CD4-positive, CD25-positive, alpha-beta regulatory T cell (primary cell): ENCODE measurements around the gene DIDO1. TPM values are rescaled to one million over a fixed set of nuclear protein-coding genes. Genes with fewer than 3 reads are reported as not detected.
"Not testable (repeated sequence)": the region's sequence is repeated elsewhere in the genome, so short reads cannot be mapped to it uniquely, and the experiment has no call there.

Experiments used
- ATAC-seq, 2 donors: fragments of 150-1000 bp; cut with Tn5 transposase; one replicate each; pipeline ENCODE4 v1.10.0; 2021; ENCODE audit warnings: low read depth in 2 of 2, moderate number of reproducible peaks in 2 of 2, moderate library complexity in 1 of 2
- DNase-seq, 3 donors: peaks; one replicate each; pipeline versions ENCODE4 v3.0.0 to v3.0.0-alpha.2; 2012 to 2022; ENCODE audit warnings: mixed read lengths in 1 of 3
- H3K27ac ChIP-seq: one replicate; pipeline ENCODE4 v1.7.0; 2013; ENCODE audit warnings: mild to moderate bottlenecking, low read length; ENCODE audit not compliant: insufficient read depth, poor library complexity, severe bottlenecking
- H3K27me3 ChIP-seq: one replicate; pipeline ENCODE4 v1.7.0; 2013; ENCODE audit warnings: low read length; ENCODE audit not compliant: control insufficient read depth, insufficient read depth
- H3K36me3 ChIP-seq: one replicate; pipeline ENCODE4 v1.7.0; 2013; ENCODE audit warnings: mild to moderate bottlenecking, low read length, moderate library complexity; ENCODE audit not compliant: control insufficient read depth, insufficient read depth
- H3K4me1 ChIP-seq: 2 replicates; pipeline ENCODE4 v1.7.0; 2013; ENCODE audit warnings: mild to moderate bottlenecking, low read length; ENCODE audit not compliant: insufficient read depth, control insufficient read depth, poor library complexity, severe bottlenecking
- H3K4me3 ChIP-seq: one replicate; pipeline ENCODE4 v1.7.0; 2013; ENCODE audit warnings: low read depth, mild to moderate bottlenecking, low read length, moderate library complexity
- H3K9me3 ChIP-seq, 2 experiments: 1 replicate in 1 of 2; 2 replicates in 1 of 2; pipeline ENCODE4 v1.7.0; 2013; ENCODE audit warnings: low read length in 2 of 2, mild to moderate bottlenecking in 1 of 2, moderate library complexity in 1 of 2; ENCODE audit not compliant: control insufficient read depth in 2 of 2
- H3K27ac Mint-ChIP-seq, 3 donors: one replicate each; pipeline ENCODE4 v1.8.0; 2020 to 2022; ENCODE audit warnings: mild to moderate bottlenecking in 3 of 3, mixed read lengths in 3 of 3, moderate library complexity in 2 of 3
- H3K27me3 Mint-ChIP-seq: one replicate; pipeline ENCODE4 v1.8.0; 2022; ENCODE audit warnings: mild to moderate bottlenecking, mixed read lengths
- H3K36me3 Mint-ChIP-seq: one replicate; pipeline ENCODE4 v1.8.0; 2020; ENCODE audit warnings: mixed read lengths
- H3K4me1 Mint-ChIP-seq, 4 donors: one replicate each; pipeline ENCODE4 v1.8.0; 2020 to 2022; ENCODE audit warnings: mixed read lengths in 4 of 4, mild to moderate bottlenecking in 1 of 4
- H3K4me3 Mint-ChIP-seq, 4 donors: one replicate each; pipeline ENCODE4 v1.8.0; 2020 to 2022; ENCODE audit warnings: mild to moderate bottlenecking in 4 of 4, mixed read lengths in 4 of 4, moderate library complexity in 3 of 4
- H3K9me3 Mint-ChIP-seq, 7 donors: one replicate each; pipeline ENCODE4 v1.8.0; 2020 to 2022; ENCODE audit warnings: mixed read lengths in 7 of 7, mild to moderate bottlenecking in 3 of 7, moderate library complexity in 2 of 7
- polyA plus RNA-seq, 4 donors: library from polyadenylated mRNA; unstranded; fragments of 300-500 nt; fragmentation: Illumina TruSeq; gene quantifications; one replicate each; pipeline ENCODE4 v1.2.3, GENCODE V29; 2021
- total RNA-seq: library from RNA; stranded (reverse); gene quantifications from one replicate; pipeline ENCODE4 v1.2.3, GENCODE V29; 2022

The DIDO1 gene
- total and polyA plus RNA-seq, 5 donors from 2014 or later = 30.9 to 80.8 (median 39.9) TPM

GRCh38 chr20:62876501-62876901 lies 49.8 kb downstream of the DIDO1 start:
- ATAC-seq (no peak), DNase-seq (no peak)
- peaks cover 6 to 21% (median 9%) of the 10 kb centered on the region in 4 donors for H3K4me1 Mint-ChIP-seq
- Histone ChIP-seq H3K27ac (no peak overlapping the region), H3K4me1 (no peaks in the 10 kb centered on the region), H3K9me3 (no peaks in the 10 kb centered on the region), H3K36me3 (peaks cover 6% of the 10 kb centered on the region), H3K27me3 (no peaks in the 10 kb centered on the region), H3K4me3 (no peak overlapping the region)
- H3K4me3 Mint-ChIP-seq = peak overlapping the region in 1 of 4 donors; percentile 74
- H3K27ac Mint-ChIP-seq = peak overlapping the region in 1 of 3 donors; percentile 63
- H3K9me3 Mint-ChIP-seq = peaks cover 0 to 1% (median 0%) of the 10 kb centered on the region in 7 donors
- peaks cover 3% of the 10 kb centered on the region for H3K36me3 Mint-ChIP-seq
- H3K27me3 Mint-ChIP-seq = peaks cover 6% of the 10 kb centered on the region

DNA sequence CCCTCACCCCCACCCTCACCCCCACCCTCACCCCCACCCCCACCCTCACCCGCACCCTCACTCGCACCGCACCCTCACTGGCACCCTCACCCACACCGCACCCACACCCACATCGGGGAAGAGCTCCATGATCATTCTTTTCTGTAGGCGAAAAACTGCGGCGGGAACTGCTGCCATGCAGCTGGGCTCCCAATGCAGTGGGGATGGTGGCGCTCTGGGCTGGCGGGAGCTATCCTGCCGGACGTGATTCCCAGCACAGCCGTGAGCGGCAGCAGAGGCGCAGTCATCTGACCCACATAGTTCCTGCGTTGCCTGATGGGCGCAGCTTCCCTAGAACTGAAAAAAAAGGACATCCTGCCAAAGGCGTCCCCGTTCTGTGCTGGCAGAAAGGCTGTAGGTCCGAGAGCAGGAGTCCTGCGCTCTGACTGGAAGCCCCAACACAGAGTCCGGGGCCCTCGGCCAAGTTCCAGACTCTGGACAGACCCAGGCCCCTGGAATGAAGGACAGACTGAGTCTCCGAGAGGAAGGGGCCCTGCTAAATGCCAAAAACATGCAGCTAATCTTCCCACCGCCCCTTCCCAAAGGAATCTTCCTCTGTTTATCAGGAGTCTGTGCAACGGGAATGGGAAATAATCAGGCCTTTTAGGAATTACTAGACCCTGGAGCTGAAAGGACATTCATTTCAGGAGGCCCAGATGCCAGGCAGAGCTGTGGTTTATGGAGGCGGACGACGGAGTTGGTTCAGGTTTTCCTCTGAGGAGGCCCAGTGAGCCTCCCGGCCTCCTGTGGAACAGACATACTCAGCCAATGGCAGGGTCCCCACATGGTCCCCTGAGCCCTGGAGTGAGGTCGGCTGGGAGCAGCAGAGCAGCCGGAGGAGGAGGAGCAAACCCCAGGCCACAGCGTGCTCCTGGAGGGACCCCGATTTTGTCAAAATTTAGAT lies 50.6 kb downstream of the DIDO1 start:
- Mint-ChIP-seq H3K27me3 (peaks cover 10% of the 10 kb centered on the region), H3K4me1 (peaks cover 6 to 19% (median 8%) of the 10 kb centered on the region in 4 donors), H3K9me3 (peaks cover 0 to 1% (median 0%) of the 10 kb centered on the region in 7 donors), H3K27ac (peak overlapping the region in 2 of 3 donors; percentile 55 to 63), H3K4me3 (peak overlapping the region in 1 of 4 donors; percentile 48), H3K36me3 (no peaks in the 10 kb centered on the region)
- Histone ChIP-seq H3K4me1 (no peaks in the 10 kb centered on the region), H3K27ac (no peak overlapping the region), H3K27me3 (no peaks in the 10 kb centered on the region), H3K9me3 (no peaks in the 10 kb centered on the region), H3K36me3 (no peaks in the 10 kb centered on the region), H3K4me3 (no peak overlapping the region)
- DNase-seq = no peak
- ATAC-seq = no peak

DNA sequence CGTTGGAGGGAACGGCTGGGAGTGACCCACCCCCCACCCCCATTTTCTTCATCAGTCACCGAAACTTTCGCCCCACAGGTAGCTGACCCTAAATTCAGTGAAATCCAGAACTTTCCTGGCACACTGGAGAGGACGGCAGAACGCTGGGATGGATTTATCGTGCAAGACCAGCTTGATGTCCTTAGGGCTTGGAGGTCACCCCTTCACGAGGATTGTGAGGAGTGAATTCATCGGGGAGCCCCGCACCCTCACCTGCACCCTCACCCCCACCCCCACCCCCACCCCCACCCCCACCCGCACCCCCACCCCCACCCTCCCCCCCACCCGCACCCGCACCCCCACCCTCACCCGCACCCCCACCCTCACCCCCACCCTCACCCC lies 51.4 kb downstream of the DIDO1 start:
- H3K27ac Mint-ChIP-seq = no peak overlapping the region
- H3K4me1 ChIP-seq = no peaks in the 10 kb centered on the region
- no peaks in the 10 kb centered on the region for H3K9me3 ChIP-seq
- ATAC-seq (no peak), DNase-seq (no peak)
- peaks cover 12% of the 10 kb centered on the region for H3K27me3 Mint-ChIP-seq
- H3K9me3 Mint-ChIP-seq = peaks cover 0 to 1% (median 0%) of the 10 kb centered on the region in 7 donors
- no peak overlapping the region for H3K4me3 ChIP-seq
- no peak overlapping the region for H3K4me3 Mint-ChIP-seq
- H3K27me3 ChIP-seq = no peaks in the 10 kb centered on the region
- no peaks in the 10 kb centered on the region for H3K36me3 Mint-ChIP-seq
- H3K4me1 Mint-ChIP-seq = peaks cover 6 to 19% (median 8%) of the 10 kb centered on the region in 4 donors
- H3K36me3 ChIP-seq = no peaks in the 10 kb centered on the region
- no peak overlapping the region for H3K27ac ChIP-seq

GRCh38 chr20:62873681-62874031 lies 52.6 kb downstream of the DIDO1 start:
- peak overlapping the region in 1 of 3 donors; percentile 41 for H3K27ac Mint-ChIP-seq
- H3K4me3 ChIP-seq, ATAC-seq, H3K36me3 ChIP-seq, H3K4me1 ChIP-seq, H3K27me3 ChIP-seq, H3K36me3 Mint-ChIP-seq, H3K9me3 Mint-ChIP-seq, H3K27ac ChIP-seq, H3K9me3 ChIP-seq: not testable (repeated sequence)
- peak overlapping the region; percentile 13 to 72 (median 50) for H3K4me3 Mint-ChIP-seq
- H3K27me3 Mint-ChIP-seq = peaks cover 15% of the 10 kb centered on the region
- peak in 1 of 3 donors; percentile 20 for DNase-seq
- peaks cover 6 to 19% (median 8%) of the 10 kb centered on the region in 4 donors for H3K4me1 Mint-ChIP-seq

DNA sequence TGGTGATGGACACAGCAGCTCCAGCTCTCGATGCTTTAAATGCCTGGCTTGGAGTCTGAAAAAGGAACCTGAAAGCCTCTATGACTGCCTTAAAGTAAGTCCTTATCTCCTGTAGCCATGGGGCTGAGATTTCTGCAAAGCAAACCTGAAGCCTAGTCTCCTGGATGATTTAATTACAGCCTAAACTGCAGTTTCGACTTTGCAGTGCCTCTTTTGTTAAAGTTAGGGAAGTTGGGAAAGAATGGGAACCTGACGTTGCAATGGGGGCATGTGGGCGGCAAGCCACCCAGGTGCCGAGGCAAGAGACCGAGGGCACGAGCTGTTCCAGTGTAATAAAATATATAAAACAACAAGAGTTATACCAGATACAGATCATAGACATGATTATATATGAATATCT lies 53.0 kb downstream of the DIDO1 start:
- H3K27ac Mint-ChIP-seq = peak overlapping the region in 1 of 3 donors; percentile 41
- peak overlapping the region in 1 of 4 donors; percentile 34 for H3K4me3 Mint-ChIP-seq

GRCh38 chr20:62872862-62873261 lies 53.4 kb downstream of the DIDO1 start:
- Mint-ChIP-seq H3K4me1 (peaks cover 6 to 19% (median 8%) of the 10 kb centered on the region in 4 donors), H3K27me3 (peaks cover 19% of the 10 kb centered on the region), H3K4me3 (no peak overlapping the region), H3K27ac (no peak overlapping the region), H3K9me3 (peaks cover 0 to 2% (median 0%) of the 10 kb centered on the region in 7 donors), H3K36me3 (no peaks in the 10 kb centered on the region)
- ATAC-seq = no peak
- Histone ChIP-seq H3K9me3 (no peaks in the 10 kb centered on the region), H3K27ac (no peak overlapping the region), H3K27me3 (no peaks in the 10 kb centered on the region), H3K4me1 (no peaks in the 10 kb centered on the region), H3K4me3 (no peak overlapping the region), H3K36me3 (no peaks in the 10 kb centered on the region)
- DNase-seq = no peak

More for the DNA sequence above, 53.0 kb downstream of the DIDO1 start:
- Mint-ChIP-seq H3K36me3 (no peaks in the 10 kb centered on the region), H3K9me3 (peaks cover 0 to 2% (median 0%) of the 10 kb centered on the region in 7 donors), H3K27me3 (peaks cover 15% of the 10 kb centered on the region), H3K4me1 (peaks cover 6 to 19% (median 8%) of the 10 kb centered on the region in 4 donors)
- Histone ChIP-seq H3K27ac (no peak overlapping the region), H3K4me1 (no peaks in the 10 kb centered on the region), H3K27me3 (no peaks in the 10 kb centered on the region), H3K36me3 (no peaks in the 10 kb centered on the region), H3K4me3 (no peak overlapping the region), H3K9me3 (no peaks in the 10 kb centered on the region)
- ATAC-seq (no peak), DNase-seq (no peak)

DNA sequence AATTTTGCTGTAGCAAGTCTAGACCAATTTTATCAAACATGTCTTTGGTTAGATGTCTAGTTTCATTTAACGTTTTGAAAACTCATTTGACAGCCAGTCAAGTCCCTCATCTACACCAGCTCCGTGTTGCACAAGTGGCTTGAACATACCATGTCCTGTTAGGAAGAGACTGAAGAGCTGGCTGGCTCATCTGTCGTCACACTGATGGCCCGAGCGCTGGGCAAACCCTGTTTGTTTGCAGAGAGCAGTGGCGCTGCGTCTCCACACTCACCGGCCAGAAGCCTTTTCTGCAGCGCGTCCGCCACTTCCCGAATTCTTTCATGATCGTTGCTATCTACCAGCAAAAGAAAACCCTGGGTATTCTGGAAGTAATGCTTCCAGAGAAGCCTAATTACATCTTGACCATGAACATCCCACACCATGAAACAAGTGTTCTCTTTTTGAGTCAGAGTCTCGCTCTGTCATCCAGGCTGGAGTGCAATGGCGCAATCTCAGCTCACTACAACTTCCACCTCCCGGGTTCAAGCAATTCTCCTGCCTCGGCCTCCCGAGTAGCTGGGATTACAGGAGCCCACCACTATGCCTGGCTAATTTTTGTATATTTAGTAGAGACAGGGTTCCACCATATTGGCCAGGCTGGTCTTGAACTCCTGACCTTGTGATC lies 54.0 kb downstream of the DIDO1 start:
- H3K9me3 Mint-ChIP-seq = peaks cover 0 to 2% (median 0%) of the 10 kb centered on the region in 7 donors
- peaks cover 6 to 19% (median 8%) of the 10 kb centered on the region in 4 donors for H3K4me1 Mint-ChIP-seq
- Histone ChIP-seq H3K27me3 (no peaks in the 10 kb centered on the region), H3K36me3 (no peaks in the 10 kb centered on the region), H3K4me1 (no peaks in the 10 kb centered on the region), H3K27ac (no peak overlapping the region), H3K4me3 (no peak overlapping the region), H3K9me3 (no peaks in the 10 kb centered on the region)
- peaks cover 24% of the 10 kb centered on the region for H3K27me3 Mint-ChIP-seq
- no peak overlapping the region for H3K4me3 Mint-ChIP-seq
- no peaks in the 10 kb centered on the region for H3K36me3 Mint-ChIP-seq
- H3K27ac Mint-ChIP-seq = no peak overlapping the region
- no peak for ATAC-seq
- DNase-seq = no peak
